Duodenal mucosa (tissue), 2 donors: Measurements from ENCODE around the gene KLC1.

Experiments
- H3K27ac ChIP-seq: one replicate; pipeline ENCODE4 v1.7.0; 2013; ENCODE audit warnings: low read depth, low read length
- H3K27me3 ChIP-seq, 2 donors: one replicate each; pipeline ENCODE4 v1.7.0; 2013; ENCODE audit warnings: low read length in 2 of 2, control low read depth in 1 of 2; ENCODE audit not compliant: insufficient read depth in 2 of 2, control insufficient read depth in 1 of 2
- H3K36me3 ChIP-seq, 2 donors: one replicate each; pipeline ENCODE4 v1.7.0; 2013; ENCODE audit warnings: low read length in 2 of 2, control low read depth in 1 of 2; ENCODE audit not compliant: insufficient read depth in 2 of 2, control insufficient read depth in 1 of 2
- H3K4me1 ChIP-seq, 2 donors: one replicate each; pipeline ENCODE4 v1.7.0; 2013; ENCODE audit warnings: low read length in 2 of 2, control low read depth in 1 of 2; ENCODE audit not compliant: insufficient read depth in 2 of 2, control insufficient read depth in 1 of 2
- H3K4me3 ChIP-seq, 2 donors: one replicate each; pipeline ENCODE4 v1.7.0; 2013; ENCODE audit warnings: low read length in 2 of 2, low read depth in 1 of 2
- H3K9ac ChIP-seq, 2 donors: one replicate each; pipeline ENCODE4 v1.7.0; 2013; ENCODE audit warnings: low read length in 2 of 2, low read depth in 1 of 2
- H3K9me3 ChIP-seq, 2 donors: one replicate each; pipeline ENCODE4 v1.7.0; 2013; ENCODE audit warnings: low read length in 2 of 2, control low read depth in 1 of 2; ENCODE audit not compliant: control insufficient read depth in 1 of 2

Gene KLC1

DNA sequence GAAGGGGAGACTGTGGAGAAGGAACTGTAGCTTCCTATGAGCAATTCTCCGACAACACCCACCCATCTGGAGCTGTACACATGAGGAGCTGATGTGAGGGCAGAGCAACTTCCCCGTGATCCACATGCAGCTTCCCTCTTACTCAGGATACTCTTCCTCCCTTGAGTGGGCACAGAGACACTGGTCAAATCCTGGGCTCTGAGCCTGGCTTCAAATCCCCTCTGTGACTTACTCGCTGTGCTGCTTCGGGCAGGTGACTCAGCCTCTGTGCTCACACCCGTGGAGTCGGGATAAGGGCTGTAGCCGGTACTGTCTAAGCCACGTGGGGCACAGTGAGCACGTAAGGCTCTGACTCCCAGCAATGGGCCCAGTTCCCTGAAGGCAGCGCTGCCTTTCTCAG, 117.7 kb downstream of the KLC1 start:
- H3K36me3 ChIP-seq, result peaks cover 8 to 63% of the 10 kb centered on the region in 2 donors
- H3K9me3 ChIP-seq, result no peaks in the 10 kb centered on the region
- H3K4me1 ChIP-seq, result peaks cover 6 to 7% of the 10 kb centered on the region in 2 donors
- H3K27me3 ChIP-seq, result no peaks in the 10 kb centered on the region
- no peak overlapping the region for H3K4me3 ChIP-seq
- H3K9ac ChIP-seq, result no peak overlapping the region
- no peak overlapping the region for H3K27ac ChIP-seq

DNA sequence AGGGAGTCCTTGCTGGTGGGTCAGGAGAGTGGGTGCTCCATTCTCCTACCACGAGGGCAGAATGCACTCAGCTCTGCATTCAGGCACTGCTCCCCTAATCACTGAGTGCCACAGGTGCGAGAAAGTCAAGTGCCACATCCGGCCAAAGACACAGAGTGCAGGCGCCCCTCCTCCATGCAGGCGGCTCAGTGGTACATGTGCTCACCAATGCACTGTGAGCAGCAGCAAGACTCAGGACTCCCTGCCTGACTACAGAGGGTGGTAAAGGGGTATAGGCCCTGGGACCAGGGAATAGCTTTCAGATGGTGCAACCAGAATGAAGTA, 119.5 kb downstream of the KLC1 start:
- no peak overlapping the region for H3K4me3 ChIP-seq
- H3K36me3 ChIP-seq, result peaks cover 8 to 54% of the 10 kb centered on the region in 2 donors
- H3K4me1 ChIP-seq, result peaks cover 3 to 7% of the 10 kb centered on the region in 2 donors
- no peaks in the 10 kb centered on the region for H3K9me3 ChIP-seq
- H3K27ac ChIP-seq, result no peak overlapping the region
- no peaks in the 10 kb centered on the region for H3K27me3 ChIP-seq
- H3K9ac ChIP-seq, result no peak overlapping the region

DNA sequence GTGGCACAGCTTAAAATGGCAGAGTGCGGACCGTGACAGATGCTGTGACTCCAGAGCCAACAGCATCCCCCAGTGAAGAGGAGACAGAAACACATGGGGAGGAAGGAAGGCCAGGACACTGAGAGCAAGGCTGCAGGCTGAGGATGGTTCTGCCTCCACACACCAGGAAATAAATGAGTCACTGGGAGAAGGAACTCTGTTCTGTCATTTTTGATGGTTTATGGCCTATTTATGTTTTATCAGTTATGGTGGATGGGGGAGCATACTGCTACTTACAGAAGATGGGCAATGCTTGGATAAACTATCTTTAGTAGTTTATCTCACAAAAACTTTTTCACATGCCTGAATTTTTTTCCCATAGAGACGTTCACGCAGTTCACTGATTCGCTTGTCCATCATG, 120.4 kb downstream of the KLC1 start:
- H3K4me3 ChIP-seq, result no peak overlapping the region
- peaks cover 0 to 7% of the 10 kb centered on the region in 2 donors for H3K4me1 ChIP-seq
- peaks cover 8 to 50% of the 10 kb centered on the region in 2 donors for H3K36me3 ChIP-seq
- H3K27ac ChIP-seq, result no peak overlapping the region
- H3K9ac ChIP-seq, result no peak overlapping the region
- no peaks in the 10 kb centered on the region for H3K9me3 ChIP-seq
- no peaks in the 10 kb centered on the region for H3K27me3 ChIP-seq

DNA sequence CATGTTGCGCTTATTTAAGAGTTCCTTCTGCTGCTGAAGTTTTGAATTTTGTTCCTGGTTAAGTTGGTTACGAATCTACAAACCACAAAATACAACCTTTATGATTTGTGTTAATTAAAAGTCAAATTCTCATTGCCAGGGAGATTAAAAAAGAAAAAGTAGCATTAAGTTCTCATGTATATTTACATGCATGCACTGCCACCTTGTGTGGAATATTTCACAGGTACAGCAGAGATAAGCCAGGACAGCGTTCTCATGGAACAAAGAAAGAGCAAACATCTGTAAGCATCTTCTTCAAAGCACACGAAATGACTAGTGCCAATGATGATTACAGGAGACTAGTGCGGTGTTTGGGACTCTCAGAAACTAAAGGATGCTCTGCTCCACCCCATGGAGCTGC, 120.8 kb downstream of the KLC1 start:
- Histone ChIP-seq H3K4me3 (no peak overlapping the region), H3K27ac (no peak overlapping the region), H3K9ac (no peak overlapping the region), H3K27me3 (no peaks in the 10 kb centered on the region), H3K36me3 (peaks cover 8 to 46% of the 10 kb centered on the region in 2 donors), H3K9me3 (no peaks in the 10 kb centered on the region), H3K4me1 (peaks cover 0 to 6% of the 10 kb centered on the region in 2 donors)
